Fibroblast of lung (primary cell): ENCODE data around the gene HTR2C.

Source experiments
- CTCF ChIP-seq, 2 donors: IDR thresholded peaks in 1 of 2; conservative IDR thresholded peaks in 1 of 2; 1 replicate in 1 of 2; 2 replicates in 1 of 2; pipeline ENCODE4 v1.5.1; 2011 to 2012; ENCODE audit warnings: low read length in 2 of 2, control low read depth in 1 of 2, inconsistent platforms in 1 of 2, low read depth in 1 of 2, mild to moderate bottlenecking in 1 of 2
- EZH2 ChIP-seq: IDR thresholded peaks from 2 replicates; pipeline ENCODE4 v1.5.1; 2012; ENCODE audit warnings: low read length, control low read depth, mild to moderate bottlenecking; ENCODE audit errors: missing control alignments

- TF ChIP-seq CTCF (conservative IDR thresholded peaks at IDR 0.05 in 1 of 2, IDR thresholded peaks at IDR 0.05 in 1 of 2; ENCODE audit: low read depth in 1 of 2, low read length in 2 of 2) = no peak
- TF ChIP-seq EZH2 = no peak
These were observed 128.6 kb downstream of the HTR2C start for GRCh38 chrX:114712466-114712865.
